Endometrium (tissue), 2 donors: ENCODE results near the gene GPR132.

Experiments used
- FAIRE-seq: peaks from 2 replicates; lab custom pipeline; 2012; peaks lifted over from hg19 to GRCh38; lab: Jason Lieb, UNC
- donor health status: control.
- donor health status: control.

GPR132 gene

DNA sequence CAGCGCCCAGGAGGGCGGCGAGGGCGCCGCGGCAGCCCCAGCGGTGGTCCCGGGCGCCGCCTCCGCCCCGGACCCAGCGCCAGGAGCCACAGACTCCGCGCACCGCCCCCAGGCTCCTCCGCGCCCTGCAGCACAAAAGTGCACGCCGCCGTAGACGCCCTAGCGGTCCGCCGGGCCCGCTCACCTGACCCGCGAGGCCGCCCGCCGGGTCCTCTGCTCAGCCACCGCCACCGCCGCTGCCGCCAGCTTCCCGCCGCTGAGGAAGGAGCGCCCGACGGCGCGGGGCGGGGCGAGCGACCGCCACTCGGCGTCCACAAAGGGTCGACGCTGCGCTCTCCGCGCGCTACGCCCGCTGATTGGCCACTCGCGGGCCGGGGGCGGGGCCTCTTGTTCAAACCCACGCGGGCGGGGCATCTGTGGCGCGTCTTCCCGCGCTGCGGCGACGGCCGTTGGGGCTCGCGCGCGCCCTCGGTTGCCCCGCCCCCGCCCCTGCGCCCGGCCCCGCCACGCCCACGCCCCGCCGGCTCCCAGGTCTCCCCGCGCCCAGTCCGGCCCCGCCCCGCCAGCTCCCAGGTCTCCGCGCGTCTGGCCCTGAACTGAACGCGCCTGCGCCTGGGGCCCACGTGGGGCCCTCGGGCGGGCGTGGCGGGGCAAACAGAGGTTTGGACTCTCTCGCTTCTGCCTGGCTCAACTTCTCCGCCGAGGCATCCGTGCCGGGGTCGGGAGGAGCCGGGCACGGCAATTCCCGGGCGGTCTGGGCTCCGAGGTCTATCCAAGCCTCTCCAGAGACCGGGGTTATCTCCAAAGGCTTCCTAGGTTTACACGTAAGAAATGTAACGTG lies 44.2 kb downstream of the GPR132 start, which contains the start of gene CDCA4:
Gene CDCA4, minus strand, starts transcription at position 269 of the 841 bp plus-strand sequence. CDS start 9,154 bp downstream, outside the sequence.
- no peak for FAIRE-seq

GRCh38 chr14:105019861-105020814 lies 45.1 kb downstream of the GPR132 start:
- FAIRE-seq, result no peak

- no peak for FAIRE-seq
Observed at GRCh38 chr14:105018414-105018813, 46.8 kb downstream of the GPR132 start.

DNA sequence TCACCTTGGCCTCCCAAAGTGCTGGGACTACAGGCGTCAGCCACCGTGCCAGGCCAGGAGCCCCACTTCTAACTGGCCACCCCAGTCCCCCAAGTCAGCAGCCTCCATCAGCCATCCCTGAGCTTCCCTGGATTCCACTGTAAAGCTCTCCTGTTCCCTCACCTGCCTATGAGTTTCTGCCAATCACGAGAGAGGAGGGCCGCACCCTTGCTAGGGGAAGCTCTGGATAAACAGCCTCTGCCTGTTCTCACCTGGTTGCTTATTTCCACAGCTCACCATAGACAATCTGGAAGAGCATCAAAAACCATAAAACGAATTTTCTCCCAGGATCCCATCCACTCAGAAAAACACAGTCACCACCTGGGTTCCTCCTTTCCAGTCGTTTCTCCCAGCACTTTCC lies 49.3 kb downstream of the GPR132 start:
- FAIRE-seq, result no peak

- no peak for FAIRE-seq
Observed at GRCh38 chr14:105015242-105015641, 50.0 kb downstream of the GPR132 start.

DNA sequence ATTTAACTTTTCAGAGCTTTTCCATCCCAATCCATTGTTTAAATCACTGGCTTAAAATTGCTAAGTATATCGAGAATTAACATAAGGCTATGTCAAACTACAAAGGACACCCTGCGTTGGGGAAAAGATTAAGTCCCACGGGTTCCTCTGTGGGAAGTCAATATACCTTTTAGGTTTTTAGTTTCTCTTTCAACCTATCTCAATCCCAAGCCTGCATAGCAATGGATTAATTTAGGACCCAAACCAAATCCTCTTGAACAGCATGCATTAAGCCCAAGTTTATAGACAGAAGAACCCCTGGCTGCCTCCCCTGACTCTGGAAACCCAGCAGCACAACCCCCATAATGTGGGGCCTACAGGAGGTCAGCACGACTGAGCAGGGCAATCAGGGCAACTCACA lies 50.6 kb downstream of the GPR132 start:
- FAIRE-seq, result no peak

DNA sequence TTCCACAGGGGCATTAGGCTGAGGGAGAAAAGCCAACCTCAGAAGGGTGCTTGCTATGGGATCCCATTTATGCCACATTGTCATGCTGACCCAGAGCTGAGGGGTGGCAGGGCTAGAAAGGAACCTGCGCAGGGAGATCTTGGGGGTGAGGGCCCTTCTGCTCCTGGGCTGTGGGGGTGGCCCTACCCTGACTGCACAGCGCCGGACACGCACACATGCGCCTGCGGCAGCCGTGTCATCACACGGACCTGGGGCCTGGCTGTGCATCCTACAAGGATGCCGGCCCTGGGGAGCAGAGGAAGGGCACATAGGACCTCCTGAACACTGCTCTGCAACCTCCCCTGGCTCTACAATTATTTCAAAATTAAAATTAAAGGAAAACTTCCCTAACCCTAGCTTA lies 51.2 kb downstream of the GPR132 start:
- FAIRE-seq, result no peak

- no peak for FAIRE-seq
Observed at GRCh38 chr14:105013150-105013785, 52.0 kb downstream of the GPR132 start.

GRCh38 chr14:105012171-105012985 lies 52.9 kb downstream of the GPR132 start:
- FAIRE-seq, result no peak

DNA sequence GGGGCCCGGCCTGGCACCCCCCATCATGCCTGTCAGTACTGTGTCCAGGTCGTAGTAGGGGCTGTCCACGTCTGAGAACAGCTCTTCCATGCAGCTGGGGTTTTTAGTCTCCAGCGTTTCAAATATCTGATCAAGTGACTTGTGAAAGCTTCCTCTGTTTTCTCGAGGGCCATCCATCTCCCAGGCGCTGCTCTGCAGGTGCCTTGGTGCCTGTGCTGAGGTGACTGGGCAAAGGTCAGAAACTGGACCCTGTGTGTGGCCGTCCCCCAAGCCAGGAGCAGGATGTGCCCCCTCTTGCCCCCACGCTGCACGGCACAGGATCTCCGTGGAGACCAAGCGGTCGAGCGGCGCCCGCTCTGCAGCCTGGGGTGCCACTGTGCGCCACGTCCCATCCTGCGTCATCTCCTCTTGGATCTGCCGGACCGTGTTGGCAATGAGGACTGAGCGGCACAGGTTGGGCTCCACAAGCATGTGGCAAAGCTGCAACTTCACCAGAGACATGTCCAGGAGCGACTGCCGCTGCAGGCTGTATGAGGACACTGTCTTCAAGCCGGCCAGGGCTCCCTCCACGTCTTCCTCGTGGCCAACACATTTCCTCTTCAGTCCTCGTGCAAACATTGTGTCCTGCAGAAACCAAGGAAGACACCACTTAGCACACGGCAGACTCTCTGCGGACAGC lies 53.8 kb downstream of the GPR132 start:
- FAIRE-seq, result no peak

GRCh38 chr14:105010891-105011291 lies 54.3 kb downstream of the GPR132 start:
- no peak for FAIRE-seq

- FAIRE-seq, result no peak
Observed at GRCh38 chr14:105010106-105010505, 55.1 kb downstream of the GPR132 start.

- no peak for FAIRE-seq
Observed at GRCh38 chr14:105007593-105008264, 57.5 kb downstream of the GPR132 start.

- FAIRE-seq, result no peak
Observed at GRCh38 chr14:105006831-105007592, 58.2 kb downstream of the GPR132 start.

- FAIRE-seq, result no peak
Observed at GRCh38 chr14:105005929-105006830, 59.0 kb downstream of the GPR132 start.

- no peak for FAIRE-seq
Observed at GRCh38 chr14:105005329-105005928, 59.8 kb downstream of the GPR132 start.
